Prostate gland (tissue), 2 donors: ENCODE results near the gene CA9.

Experiments used
- POLR2AphosphoS5 ChIP-seq: sonication (generic); formaldehyde crosslinking; IDR thresholded peaks from one replicate; pipeline ENCODE4 v1.6.1; 2017; ENCODE audit warnings: antibody characterized with exemption
- TF ChIP-seq, protein P1 (sequence below), 4 experiments: fragments of 200-600 bp in 2 of 4; fragments of 450-650 bp in 2 of 4; sonication (generic) in 2 of 4; IDR thresholded peaks; 1 replicate in 3 of 4; 2 replicates in 1 of 4; pipeline ENCODE4 v1.5.1; 2016 to 2019; ENCODE audit warnings: antibody characterized with exemption in 4 of 4, mild to moderate bottlenecking in 2 of 4, moderate library complexity in 2 of 4

DNA sequence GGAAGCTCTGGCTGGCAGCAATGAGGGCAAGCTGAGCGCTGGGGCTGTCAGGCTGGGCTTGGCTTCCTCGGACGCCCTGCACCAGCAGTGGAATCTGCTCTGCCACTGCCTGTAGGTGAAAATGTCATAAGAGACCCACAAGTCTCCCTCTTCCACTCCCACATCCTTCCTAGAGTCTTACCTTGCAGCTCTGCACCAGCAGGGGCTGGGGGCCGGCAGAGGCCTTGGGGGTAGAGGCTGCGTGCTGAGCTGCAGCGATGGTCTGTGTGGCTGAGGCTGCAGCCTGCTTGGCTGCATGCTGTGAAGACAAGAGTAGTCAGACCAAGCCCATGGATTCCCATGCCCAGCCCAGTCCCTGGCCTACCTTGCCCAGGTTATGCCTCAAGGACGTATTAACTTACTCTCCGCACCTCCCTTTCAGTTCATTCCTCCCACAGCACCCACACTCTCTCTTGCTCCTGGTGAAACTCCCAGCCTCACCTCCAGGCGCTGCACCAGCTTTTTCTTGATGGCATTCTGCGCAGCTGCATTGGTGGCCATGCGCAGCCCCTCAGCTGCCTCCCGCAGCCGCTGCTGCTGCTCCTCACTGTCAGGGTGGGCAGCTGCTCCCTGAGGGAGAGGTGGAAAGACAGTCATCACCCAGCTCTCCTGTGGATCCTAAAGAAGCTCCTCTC is 41.0 kb downstream of the CA9 start:
- TF ChIP-seq, protein P1, sequence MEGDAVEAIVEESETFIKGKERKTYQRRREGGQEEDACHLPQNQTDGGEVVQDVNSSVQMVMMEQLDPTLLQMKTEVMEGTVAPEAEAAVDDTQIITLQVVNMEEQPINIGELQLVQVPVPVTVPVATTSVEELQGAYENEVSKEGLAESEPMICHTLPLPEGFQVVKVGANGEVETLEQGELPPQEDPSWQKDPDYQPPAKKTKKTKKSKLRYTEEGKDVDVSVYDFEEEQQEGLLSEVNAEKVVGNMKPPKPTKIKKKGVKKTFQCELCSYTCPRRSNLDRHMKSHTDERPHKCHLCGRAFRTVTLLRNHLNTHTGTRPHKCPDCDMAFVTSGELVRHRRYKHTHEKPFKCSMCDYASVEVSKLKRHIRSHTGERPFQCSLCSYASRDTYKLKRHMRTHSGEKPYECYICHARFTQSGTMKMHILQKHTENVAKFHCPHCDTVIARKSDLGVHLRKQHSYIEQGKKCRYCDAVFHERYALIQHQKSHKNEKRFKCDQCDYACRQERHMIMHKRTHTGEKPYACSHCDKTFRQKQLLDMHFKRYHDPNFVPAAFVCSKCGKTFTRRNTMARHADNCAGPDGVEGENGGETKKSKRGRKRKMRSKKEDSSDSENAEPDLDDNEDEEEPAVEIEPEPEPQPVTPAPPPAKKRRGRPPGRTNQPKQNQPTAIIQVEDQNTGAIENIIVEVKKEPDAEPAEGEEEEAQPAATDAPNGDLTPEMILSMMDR (IDR thresholded peaks at IDR 0.05) = no peak
- no peak for TF ChIP-seq POLR2AphosphoS5
